Measurements from ENCODE around the gene SMTNL1. TPM values are rescaled to one million over a fixed set of nuclear protein-coding genes. Genes with fewer than 3 reads are reported as not detected.

SMTNL1 gene
- total RNA-seq = not detected
- long read RNA-seq = 0 reads

- ATAC-seq = no peak
- intact Hi-C loops (cut with DNase I) = no loop called here
- no peak for DNase-seq (ENCODE audit: missing footprints)
Observed at GRCh38 chr11:57536947-57537619, at the start of gene SMTNL1. Gene SMTNL1 (plus strand): TSS chr11:57537595. CDS start chr11:57542643, 5,048 bp downstream.

DNA sequence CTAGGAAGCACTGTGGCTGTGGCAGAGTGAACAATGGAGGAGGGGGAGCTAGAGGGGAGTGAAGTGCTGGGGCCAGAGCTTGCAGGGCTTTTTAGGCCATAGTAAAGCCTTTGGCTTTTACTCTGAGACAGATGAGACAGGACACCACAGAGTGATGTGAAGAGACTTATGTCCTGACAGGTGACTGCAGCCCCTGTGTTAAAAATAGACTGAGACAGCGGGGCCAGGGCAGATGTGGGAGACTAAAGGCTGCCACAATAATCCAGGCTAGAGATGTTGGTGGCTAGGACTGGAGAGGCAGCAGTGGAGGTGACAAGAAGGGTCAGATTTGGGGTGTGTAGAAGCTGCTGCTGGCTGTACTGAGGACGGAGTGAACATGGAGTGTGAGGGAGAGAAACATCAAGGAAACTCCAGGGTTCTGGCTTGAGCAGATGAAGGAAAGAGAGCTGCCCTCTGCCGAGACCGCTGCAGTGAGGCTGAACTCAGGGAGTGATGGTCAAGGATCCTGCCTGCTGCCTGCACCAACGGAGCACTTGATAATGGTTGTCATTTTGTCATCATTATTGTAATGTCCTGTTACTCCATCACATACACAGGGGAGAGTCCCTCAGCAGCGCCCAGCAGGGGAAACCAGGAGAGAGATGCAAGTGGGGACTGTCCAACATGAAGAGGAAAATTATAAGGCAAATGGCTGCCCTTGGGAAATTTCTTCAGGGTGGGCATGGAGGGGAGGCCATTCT lies 49.3 kb upstream of the SMTNL1 start:
- intact Hi-C loops (cut with DNase I) = no loop called here
- ATAC-seq = no peak
- DNase-seq (ENCODE audit: missing footprints) = no peak

DNA sequence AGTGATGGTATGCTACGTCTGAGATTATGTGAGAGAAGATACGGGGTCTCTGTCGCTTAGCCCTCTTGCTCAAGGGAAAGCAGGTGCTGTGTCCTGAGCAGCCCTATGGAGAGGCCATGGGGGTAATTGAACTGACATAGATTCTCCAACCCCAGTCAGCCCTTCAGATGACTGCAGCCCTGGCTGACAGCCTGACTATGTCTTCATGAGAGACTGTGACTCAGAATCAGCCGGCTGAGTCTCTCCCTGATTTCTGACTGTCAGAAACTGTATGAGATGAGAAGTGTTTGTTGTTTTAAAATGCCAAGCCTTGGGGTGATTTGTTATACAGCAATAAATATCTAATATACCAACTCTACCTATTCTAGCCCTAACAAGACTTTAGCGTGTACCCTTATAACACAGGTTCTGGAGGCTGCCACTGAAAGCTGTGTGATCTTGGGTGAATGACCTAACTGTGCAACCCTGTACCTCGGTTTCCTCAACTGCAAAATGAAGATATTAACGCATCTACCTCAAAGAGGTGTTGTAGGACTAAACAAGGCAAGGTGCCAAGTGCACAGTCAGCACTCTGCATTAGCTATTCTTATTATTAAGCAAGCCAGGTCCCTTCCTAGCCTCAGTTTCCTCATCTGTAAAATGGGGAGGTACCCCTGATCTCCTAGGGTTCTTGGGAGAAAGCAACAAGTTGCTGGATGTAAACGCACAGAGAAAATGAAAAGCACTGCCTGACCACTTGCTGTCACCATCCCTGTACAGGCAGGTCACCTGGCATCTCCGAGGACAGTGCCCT lies 46.7 kb upstream of the SMTNL1 start:
- intact Hi-C loops (cut with DNase I) = no loop called here
- ATAC-seq (no peak), DNase-seq (ENCODE audit: missing footprints) (no peak)

- ATAC-seq = peak; percentile 54
- intact Hi-C loops (cut with DNase I) = no loop called here
- DNase-seq (ENCODE audit: missing footprints) = no peak
Observed at GRCh38 chr11:57491371-57492061, 45.9 kb upstream of the SMTNL1 start.

DNA sequence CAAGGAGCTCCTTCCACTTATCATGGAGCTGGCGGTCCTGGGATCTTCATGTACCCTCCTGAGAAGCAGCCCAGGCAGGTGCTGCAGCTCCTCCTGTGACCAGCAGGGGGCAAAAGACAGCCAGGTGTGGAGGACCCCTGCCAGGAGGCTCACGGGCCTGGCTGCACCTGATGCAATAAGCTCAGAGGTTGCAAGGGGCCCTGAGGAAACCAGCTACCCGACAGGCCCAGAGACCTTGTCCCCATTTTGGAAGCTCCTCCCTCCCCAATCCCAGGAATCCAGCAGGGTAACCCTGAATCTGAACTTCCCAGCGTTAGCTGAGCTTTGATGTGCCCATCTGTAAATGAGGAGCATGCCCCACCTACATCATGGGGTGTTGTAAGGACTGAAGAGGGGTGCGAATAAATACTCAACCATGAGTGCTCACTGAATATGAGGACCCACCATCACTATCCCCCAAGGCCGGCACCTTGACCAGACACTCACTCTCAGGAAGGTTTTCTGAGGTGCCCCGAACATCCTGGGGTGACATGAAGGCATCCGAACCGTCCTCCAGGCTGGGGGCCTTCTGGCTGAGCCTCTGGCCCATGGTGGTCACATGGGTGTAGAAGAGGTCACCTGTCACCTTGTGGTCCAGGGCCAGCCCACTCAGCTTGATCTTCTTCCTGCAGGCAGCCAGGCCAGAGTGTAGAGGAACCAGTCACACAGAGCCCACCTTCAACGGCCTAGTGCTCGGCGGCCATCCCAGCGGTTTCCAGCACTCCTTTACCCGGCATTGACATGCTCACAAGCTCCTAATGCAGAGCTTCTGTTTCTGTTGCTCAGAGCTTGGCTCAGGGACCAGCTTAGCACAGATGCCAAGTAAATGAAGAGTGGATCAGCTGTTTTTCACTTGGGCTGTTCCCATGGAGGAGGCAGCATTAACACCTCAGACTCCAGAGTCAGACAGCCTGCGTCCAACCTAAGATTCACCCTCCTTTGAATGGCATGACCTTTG lies 43.6 kb upstream of the SMTNL1 start:
- intact Hi-C loops (cut with DNase I) = loop anchor here (1.0 kb wide), 1 partner anchor 33 kb away; no protein-coding TSS in a partner anchor
- ATAC-seq = peak; percentile 62
- DNase-seq (ENCODE audit: missing footprints) = no peak

DNA sequence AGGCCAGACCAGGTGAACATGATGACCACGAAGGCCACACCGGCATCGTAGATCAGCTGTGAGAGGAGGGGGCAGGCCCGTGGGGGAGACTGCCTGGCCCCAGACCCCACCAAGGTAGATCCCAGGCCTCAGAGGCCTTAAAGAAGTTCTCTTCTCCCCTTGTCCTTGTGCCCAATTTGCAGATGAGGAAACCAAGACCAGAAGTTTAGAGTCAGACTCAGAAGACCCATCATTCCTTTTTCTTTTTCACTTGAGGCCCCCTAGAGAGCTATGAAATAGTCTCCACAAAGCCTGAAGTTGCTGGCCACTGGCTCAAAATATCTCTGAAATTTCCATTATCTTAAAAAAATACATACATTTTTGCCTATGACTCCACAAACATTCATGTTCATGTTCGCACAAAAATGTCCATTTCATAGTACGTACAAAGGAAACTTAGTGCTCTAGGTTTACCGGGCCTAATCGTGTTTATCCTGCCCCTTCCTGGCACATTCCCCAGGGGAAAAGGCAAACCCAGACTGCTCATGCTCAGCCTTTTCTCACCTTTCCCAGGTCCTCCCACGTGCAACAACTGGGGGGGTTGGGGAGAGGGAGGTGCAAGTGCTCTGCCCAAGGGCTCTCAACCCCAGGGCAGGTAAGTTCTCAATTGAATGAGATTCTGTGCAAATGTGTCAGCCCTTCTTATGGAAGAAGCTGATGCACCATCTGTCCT lies 41.1 kb upstream of the SMTNL1 start:
- intact Hi-C loops (cut with DNase I) = no loop called here
- no peak for ATAC-seq
- DNase-seq (ENCODE audit: missing footprints) = no peak

DNA sequence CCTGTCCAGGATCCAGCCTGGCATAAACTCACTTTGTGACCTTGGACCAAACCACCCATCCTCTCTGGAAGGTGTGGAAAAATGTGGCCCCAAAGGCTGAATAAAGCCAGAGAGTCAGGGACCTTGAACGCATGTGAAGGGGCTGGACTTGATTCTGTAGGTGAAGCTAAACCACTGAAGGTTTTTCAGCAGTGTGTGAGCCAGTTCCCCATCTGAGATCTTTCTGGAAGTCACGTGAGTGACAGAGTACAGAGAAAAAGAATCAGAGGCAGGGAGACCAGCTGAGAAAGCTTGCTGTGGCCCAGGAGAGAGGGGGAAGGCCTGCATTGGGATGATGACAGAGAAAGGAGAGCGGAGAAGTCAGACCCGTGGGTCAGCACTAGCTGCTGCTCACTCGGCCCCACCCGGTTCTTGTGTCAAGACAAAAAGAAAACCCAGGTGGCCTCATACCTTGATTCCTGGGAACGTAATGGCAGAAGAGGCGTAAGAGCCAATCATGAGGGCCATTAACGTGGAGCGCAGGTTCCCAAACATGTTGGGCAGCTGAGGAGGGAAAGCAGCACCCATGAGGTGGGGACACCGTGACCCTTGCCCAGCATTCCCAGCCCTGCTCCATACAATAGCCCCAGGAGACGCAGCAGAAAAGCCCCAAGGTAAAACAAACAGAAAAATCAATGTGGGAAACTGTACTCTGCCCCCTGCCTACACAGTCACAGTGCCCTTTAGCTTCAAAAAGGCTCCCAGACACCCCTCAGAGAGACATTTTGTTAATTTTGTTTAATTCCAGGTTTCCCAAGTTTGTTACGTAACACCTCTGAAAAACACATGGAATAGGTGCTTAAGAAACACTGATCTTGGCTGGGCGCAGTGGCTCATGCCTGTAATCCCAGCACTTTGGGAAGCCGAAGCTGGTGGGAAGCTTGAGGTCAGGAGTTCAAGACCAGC lies 39.8 kb upstream of the SMTNL1 start:
- no peak for DNase-seq (ENCODE audit: missing footprints)
- no peak for ATAC-seq
- intact Hi-C loops (cut with DNase I) = loop anchor here (2.0 kb wide), 2 partner anchors 17 to 33 kb away; partner anchors contain the start of genes SLC43A1 and TIMM10

DNA sequence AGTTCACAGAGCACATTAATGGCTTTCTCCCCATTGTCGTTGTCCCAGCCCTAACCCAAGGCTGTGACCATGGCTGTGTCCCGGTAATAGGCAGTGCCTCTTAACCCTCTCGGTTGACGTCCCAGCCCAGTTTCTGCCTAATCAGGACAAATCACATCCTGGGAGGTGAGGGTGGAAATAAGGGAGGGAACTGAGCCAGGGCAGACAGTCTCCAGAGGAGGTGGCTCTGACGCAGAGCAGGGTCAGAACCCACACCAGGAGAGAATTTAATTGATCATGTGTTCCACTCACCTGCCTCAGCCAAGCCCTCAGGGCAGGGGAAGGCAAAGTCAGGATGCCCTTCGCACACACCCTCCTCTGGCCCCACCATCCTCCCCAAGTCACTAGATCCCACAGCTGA lies 38.9 kb upstream of the SMTNL1 start:
- ATAC-seq (no peak), DNase-seq (ENCODE audit: missing footprints) (no peak)
- intact Hi-C loops (cut with DNase I) = loop anchor here (2.0 kb wide), 2 partner anchors 16 to 32 kb away; partner anchors contain the start of genes SLC43A1 and TIMM10

DNA sequence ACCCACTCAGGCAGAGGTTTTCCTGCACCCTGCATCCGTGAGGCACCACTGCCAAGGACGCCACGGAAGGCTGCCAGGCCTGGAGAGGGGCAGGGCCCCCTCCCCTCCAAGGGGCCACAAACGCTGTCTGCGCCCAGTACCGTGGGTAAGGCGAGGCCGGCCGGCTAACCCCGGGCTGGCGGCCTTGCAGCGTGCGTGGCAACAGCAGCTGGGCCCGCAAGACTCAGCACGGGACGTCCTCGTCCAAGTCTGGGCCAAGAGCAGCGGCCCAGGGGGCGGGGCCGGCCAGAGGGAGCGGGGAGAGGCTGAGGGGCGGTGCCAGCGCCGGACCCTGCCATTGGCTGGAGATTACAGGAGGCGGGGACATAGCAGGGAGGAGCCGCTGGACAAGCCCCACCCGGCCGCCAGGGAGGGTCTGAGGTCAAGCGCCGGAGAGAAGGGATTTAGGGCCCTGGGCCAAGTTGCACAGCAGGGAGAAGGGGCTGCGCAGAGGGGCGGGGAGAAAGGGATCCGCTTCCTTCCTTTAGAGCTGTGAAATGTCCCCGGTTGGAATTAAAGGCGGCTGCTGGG lies 37.9 kb upstream of the SMTNL1 start:
- ATAC-seq (peak; percentile 99), DNase-seq (ENCODE audit: missing footprints) (peak; percentile 99)
- intact Hi-C loops (cut with DNase I) = loop anchor here (2.0 kb wide), 2 partner anchors 15 to 31 kb away; partner anchors contain the start of genes SLC43A1 and TIMM10

- DNase-seq (ENCODE audit: missing footprints) (no peak), ATAC-seq (no peak)
- intact Hi-C loops (cut with DNase I) = loop anchor here (2.0 kb wide), 2 partner anchors 15 to 31 kb away; partner anchors contain the start of genes SLC43A1 and TIMM10
Observed at GRCh38 chr11:57499983-57500461, 37.4 kb upstream of the SMTNL1 start.

DNA sequence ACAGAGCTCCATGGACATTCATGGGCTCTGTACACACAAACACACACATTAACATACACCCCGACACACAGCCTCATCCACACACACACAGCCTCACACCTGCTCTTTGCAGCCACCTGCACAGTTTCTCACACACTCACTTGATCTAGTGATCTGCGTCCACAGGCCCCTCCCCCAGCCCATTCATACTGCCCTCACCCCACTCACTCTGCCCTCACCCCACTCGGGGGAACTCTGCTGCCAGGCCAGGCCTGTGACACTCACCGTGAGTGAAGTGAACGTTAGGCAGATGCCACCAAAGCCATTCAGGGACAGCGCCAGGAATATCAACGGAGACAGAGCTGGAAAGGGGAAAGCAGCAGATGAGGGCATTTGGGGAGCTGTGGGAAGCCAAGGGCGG lies 36.9 kb upstream of the SMTNL1 start:
- intact Hi-C loops (cut with DNase I) = no loop called here
- no peak for DNase-seq (ENCODE audit: missing footprints)
- peak; percentile 11 for ATAC-seq

DNA sequence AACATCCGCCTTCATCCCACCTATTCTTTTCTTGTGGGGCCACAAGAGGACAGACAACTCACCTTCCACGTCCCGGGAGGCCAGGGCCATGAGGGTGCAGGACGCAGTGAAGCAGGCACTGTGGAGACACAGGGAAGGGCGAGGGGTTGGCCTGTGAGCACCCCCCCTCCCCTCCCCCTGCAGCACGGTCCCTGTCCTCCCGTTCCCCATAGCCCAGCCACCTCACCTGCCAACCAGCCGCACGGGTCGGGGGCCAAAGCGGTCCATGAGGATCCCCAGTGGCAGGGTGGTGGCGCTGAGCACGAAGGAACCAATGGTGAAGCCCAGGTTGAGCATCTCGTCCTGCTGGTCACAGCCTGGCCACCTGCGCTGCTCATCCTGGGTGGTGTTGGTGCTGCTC lies 36.5 kb upstream of the SMTNL1 start:
- no peak for DNase-seq (ENCODE audit: missing footprints)
- ATAC-seq = no peak
- intact Hi-C loops (cut with DNase I) = no loop called here

GRCh38 chr11:57501953-57502352 lies 35.4 kb upstream of the SMTNL1 start:
- intact Hi-C loops (cut with DNase I) = no loop called here
- no peak for DNase-seq (ENCODE audit: missing footprints)
- no peak for ATAC-seq

GRCh38 chr11:57502376-57502775 lies 35.0 kb upstream of the SMTNL1 start:
- ATAC-seq (no peak), DNase-seq (ENCODE audit: missing footprints) (no peak)
- intact Hi-C loops (cut with DNase I) = no loop called here

- no peak for ATAC-seq
- intact Hi-C loops (cut with DNase I) = no loop called here
- no peak for DNase-seq (ENCODE audit: missing footprints)
Observed at GRCh38 chr11:57502870-57503269, 34.5 kb upstream of the SMTNL1 start.

Measured in Right ventricle myocardium inferior (tissue), 1 donor.